Fibroblast of peridontal ligament (primary cell): ENCODE results near the gene USB1.

Experiments
- DNase-seq: peaks from one replicate; pipeline ENCODE4 v3.0.0-alpha.2; 2010; ENCODE audit errors: extremely low read depth

USB1 gene

DNA sequence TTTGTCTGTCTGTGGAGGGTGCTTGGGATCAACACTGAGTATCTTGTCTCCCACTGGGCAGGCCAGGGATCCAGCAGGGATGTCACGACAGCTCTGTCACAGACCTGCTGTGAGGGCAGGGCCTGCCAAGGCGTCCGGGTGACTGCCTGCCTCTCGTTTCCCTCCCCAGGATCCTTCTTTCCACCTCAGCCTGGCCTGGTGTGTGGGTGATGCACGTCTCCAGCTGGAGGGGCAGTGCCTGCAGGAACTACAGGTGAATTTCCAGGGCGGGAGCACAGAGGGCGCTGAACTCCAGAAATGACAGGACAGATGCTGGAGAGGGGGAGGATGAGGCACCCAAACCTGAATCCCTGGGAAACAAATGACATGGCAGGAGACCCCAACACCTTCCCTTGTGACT lies 17.6 kb downstream of the USB1 start:
- no peak for DNase-seq

DNA sequence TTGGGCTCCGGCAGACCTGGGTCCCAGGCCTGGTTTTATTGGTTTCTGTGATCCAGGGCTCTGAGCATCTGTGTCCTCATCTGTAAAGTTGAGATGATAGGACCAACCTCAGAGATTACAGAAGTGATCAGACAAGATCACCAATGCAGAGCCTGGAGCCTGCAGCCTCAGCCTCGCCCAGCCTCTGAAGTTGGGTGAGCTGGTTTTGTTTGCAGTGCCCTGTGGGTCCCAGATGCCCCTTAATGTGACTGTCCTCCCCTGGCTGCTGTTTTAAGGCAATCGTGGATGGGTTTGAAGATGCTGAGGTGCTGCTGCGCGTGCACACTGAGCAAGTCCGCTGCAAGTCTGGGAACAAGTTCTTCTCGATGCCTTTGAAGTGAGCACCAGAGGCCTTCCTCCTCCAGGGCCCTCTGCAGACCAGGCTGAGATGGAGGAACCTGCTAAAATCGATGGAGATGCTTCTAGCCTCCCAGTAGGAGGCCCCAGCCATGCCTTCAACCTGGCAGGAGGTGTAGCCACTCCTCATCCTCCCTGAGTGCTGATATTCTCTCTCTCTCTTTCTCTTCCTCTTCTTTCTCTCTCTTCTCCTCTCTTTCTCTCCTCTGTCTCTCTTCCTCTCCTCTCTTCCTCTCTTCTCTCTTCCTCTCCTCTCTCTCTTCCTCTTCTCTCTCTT lies 18.8 kb downstream of the USB1 start:
- DNase-seq = no peak

DNA sequence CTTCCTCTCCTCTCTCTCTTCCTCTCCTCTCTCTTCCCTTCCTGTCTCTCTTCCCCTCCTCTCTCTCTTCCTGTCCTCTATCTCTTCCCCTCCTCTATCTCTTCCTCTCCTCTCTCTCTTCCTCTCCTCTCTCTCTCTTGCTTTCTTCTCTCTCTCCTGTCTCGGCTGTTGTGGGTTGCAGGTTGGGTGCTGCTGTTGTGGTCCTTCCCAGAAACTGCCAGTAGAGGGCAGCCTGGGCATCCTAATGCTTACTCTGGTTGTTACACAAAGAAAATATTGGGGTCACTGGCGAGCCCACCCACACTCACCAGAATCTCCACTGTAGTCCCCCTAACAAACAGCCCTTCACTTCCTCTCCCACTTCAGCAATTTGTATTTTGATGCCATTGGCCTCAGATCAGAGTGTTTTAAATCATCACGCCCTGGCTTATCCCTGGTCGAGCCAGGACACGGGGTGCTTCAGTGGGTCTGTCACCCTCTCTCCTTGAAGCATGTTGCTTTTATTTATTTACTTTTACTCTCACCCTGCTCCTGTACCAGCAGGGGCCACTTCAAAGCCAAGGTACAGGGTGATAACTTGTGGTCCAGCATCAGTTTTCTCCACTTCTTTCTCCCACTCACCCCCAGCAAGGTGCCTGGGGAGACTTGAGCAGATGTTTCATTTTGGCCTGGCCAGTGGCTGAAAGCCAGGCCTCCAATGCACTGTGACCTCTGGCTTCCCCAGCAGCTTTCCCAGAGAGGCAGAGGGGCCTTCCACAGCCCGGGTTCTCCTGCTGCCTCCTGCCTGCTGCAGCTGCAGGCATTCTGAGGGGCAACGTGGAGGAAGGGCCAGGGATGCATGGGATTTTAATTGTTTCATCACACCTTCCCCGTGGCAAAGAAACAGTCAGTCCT lies 19.7 kb downstream of the USB1 start:
- peak; percentile 52 for DNase-seq

DNA sequence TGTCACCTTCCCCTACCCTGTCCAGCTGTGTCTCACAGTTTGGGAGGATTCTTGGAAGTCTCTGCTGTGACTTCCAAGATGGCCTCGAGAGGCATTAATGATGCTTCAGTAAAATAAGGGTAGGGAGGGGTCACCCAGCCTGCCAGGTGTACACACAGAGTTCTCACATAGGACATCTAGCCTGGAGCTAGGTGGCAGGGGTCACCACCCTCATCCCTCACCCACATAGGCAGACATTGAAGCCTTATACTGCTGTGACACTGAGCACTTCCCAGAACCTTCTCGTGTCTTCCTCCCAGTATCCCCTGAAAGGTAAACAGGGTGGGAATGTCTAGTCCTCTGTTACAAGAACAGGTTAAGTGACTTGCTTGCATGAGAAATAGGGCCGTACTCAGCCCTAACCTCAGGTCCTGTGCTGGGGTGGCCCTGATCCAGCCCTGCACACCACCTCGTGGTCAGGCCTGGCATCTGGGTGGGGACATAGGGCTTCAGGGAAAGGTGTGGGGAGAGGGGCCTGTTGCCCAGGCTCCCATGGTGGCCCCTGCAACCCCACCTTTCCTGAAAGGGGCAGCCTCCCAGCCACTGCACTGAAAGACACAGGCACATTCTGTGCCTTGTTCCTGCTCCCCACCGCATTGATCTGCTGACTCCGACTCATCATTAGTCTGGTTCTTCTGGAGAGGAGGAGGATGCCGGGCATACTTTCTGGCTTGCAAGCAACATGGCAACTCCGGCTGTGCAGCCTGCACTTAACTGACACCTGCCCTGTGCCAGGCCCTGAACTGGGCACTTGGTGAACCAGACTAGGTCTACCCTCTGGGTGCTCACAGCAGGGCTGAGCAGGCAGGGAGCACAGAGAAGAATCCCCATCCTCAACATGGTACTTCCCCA lies 20.7 kb downstream of the USB1 start:
- DNase-seq = peak; percentile 66

DNA sequence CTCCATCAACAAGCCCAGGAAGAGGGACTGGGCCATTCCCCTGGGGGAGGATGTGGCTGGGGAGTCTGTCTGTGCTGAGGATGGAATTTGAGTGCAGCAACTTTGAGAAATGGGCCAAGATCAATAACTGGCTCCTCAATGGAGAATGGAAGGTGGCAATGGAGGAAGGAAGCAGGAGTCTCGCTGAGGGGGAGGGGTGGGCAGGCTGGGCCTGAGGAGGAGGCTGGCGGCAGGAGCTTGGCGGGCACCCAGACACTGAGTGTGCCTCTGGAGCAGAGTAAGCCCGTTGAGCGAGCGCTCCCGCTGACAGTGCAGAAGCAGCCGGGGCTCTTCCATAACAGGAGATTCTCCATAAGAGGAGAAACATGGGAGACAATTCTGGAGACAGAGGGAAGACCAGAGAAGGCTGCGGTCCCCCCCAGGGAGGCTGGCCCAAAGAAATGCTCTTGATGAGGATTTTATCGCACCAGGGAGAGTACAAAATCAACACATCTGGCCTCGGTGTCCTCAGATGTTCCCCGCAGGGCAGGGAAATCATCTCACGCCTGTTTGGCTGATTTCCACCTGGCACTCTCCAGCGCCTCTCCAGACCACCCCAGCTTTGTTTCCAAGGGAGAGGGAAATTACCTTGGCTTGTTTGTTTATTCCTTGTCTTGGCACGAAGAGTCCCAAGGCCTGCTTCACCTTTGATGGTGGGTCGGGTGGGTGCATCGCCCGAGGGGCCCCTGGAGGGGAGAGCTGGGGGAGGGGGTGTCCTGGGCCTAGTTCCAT lies 21.6 kb downstream of the USB1 start:
- DNase-seq = peak; percentile 68

DNA sequence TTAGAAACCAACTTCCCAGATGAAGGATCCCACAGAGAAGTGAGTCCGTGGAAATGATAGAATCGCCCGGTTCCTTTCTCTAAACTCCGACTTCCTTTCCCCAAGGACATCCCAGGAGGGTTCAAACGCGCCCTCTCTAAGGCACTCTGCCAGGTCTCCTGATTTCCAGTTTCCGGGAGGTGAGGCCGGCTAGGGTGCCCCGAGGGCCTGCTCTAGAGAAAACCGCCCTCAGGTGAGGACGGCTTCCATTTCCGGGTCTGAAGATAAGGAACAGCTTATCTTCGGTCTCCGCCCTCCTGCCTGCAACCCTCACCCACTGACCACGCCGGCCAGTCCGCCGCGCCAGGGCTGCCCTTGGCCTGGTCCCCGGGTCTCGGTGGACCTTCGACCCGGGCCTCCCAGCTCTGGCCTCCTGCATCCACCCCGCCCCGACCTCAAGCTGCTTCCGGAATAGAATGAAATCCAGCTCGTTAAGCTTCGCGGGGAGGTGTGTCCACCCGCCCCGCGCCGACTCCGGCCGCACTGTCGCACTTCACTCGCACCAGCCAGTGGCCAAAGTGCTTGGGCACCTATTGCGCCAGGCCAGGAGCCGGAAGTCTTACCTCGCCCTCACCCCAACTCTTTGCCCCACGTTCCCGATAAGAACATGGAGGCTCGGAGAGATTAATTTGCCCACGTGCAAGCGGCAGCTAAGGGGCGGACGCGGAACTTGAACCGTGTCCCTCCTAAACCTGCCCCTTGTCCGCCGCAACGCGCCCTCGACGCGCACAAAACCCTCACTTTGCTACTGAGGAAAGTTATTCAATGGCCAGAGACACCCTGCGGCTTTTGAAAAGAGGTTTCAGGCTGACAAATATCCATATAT lies 23.5 kb downstream of the USB1 start:
- no peak for DNase-seq

DNA sequence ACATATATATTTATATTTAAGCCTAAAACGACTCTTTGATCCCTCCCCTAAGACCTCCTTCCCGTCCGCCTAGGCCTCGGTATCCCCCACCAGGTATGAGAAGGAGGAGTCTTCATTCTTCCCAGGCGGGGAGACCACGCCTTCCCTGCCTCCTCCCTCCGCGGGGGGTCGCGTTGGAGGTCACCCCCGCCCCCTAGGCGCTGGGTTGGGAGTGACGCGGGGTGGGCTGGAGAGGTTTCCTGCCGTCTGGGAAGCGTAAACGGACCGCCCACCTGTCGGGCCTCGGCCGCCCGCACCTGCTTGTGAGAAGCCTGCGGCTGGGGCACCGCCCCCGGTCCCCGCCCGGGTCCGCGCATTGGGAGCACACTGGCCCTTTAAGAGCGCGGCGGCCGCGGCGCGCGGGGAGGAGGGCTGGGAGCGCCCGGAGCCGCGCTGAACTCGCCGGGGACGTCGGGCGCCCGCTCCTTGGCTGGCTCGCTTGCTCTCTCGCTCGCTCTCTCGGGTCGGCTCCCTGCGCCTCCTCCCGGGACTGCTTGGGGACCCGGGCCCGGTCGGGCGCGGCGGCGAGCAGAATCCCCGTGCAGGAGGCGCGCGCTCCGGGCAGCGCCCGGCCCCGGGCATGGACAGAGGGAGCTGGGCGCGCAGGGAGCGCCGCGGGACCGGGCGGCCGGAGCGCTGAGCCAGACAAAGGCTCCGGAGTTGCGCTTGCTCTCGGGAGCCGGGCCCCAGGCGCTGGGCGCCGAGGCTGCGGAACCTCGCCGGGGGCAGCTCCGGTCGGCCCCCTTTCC lies 24.3 kb downstream of the USB1 start, which contains the start of gene MMP15:
MMP15 (plus strand) TSS at position 404 of the 788 bp plus-strand sequence. CDS start 597 bp downstream, outside the sequence.
- DNase-seq = peak; percentile 38

DNA sequence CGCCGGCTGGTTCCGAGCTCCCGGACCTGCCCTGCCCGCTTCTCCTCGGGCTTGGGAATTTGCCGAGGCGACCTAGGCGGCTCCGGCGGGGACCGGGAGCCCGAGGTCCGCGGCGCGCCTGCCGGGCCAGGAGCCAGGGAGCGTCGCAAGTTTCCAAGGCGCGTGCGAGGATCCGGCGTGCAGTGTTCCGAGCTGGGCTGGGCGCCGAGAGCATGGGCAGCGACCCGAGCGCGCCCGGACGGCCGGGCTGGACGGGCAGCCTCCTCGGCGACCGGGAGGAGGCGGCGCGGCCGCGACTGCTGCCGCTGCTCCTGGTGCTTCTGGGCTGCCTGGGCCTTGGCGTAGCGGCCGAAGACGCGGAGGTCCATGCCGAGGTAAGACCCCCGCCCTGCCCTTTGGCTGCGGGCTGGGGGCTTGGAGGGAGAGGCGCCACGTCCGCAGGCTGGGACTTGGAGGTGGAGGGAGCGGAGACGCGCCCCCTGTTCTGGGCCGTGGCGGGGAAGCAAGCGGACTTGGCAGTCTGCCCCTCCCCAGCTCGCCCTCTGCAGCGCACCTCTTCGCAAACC lies 25.0 kb downstream of the USB1 start:
- DNase-seq = peak; percentile 33

DNA sequence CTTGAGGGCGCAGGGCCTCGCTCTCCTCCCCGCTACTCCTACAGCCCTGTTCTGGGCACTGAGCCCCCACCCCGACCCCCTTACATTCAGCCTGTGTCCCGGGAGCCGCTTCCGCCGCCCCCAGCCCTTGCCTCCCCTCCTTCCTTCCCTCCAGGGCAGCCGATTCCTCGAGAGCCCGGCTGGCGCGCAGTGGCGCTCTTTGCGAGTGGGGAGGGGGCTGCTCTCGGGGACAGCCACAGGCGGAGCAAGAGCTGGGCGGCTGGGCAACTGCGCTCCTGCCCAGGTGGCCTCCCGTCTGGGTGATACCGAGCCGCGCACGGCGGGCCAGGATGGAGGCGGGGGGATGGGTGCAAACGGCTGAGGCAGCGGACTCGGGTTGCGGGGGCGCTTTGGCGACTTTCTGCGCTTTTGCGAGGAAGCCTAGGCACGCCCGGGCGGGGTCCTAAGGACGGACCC lies 25.5 kb downstream of the USB1 start:
- no peak for DNase-seq

DNA sequence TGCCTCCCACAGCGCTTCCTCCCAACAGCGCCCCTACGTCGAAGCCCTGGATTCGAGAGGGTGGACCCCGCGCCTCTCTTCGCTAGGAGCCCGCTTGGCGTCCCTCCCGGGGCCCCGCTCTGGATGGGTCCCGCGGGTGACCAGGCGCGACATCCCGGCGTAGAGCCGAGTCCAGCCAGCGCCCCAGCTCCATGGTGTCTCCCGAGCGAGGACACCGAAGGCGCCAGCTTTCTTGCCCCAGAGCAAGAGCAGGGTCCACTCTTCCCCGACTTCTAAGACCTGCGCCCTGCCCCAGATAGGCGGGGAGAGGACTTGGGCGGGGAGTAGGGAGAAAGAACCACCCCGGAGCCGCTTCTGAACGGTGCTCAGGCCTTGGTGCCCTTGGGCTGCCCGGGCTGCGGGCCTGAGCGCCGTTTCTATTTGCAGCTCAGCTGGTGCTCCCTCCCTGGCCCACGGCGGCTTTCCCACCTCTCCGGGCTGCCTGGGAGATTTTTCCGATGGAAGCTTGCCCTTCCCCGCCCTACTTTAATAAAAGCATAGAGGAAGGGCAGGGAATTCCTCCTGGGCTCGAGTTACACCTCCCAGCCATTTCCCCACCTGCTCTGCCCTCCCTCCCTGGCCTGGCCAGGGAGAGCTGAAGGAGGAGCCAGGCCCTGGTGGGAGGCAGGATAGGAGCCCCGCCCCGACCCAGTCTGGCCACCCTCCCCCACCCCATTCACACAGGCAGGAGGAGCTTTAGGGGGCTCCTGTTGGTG lies 26.1 kb downstream of the USB1 start:
- DNase-seq = peak; percentile 5

DNA sequence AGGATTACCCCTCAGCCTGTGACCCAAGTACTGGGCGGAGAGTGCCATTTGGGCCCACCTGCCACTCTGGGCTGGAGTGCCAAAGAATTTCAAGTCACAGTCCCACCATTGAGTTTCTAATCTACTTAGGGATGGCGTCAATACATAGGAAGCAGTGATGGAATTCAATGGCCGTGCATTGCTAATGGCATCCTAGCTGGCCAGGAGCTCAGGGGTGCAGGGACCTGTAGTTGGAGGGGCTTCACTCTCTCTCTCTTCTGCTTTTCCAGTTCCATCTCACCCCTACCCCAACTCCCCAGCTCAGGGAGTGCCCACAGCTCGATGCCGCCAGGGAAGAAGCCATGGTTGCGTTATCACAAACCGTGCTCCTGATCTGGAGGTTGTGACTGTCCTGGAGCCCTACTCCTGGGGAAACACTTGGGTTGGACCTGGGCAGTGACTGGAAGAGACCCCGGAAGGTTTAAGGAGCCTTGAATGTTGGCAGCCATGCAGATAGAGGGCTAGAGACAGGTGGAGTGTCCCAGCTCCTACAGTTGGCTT lies 26.8 kb downstream of the USB1 start:
- DNase-seq = no peak

DNA sequence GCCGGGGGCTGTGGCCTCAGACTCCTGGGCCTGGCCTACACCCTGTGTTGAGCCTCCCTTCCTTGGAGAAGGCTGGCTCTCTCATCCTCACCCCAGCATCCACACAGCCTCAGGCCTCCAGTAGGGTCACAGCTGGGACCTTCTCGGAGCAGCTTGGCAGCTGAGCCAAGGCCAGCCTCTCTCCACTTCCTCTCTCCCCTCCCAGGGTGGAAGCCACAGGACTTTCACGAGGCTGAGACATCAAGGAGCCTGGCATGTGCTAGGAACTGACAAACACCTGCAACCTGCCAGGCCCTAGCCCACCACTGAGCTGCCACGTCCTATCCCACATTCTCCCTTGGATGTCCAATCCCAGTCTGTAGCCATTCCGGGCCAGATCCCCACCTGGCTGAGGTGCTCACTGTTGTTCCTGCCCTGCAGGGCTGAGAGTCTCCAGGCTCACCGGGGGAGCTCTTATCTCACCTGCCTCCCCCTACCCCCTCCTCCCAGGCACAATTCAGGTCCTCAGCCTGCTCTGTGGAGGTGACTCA lies 27.4 kb downstream of the USB1 start:
- no peak for DNase-seq

DNA sequence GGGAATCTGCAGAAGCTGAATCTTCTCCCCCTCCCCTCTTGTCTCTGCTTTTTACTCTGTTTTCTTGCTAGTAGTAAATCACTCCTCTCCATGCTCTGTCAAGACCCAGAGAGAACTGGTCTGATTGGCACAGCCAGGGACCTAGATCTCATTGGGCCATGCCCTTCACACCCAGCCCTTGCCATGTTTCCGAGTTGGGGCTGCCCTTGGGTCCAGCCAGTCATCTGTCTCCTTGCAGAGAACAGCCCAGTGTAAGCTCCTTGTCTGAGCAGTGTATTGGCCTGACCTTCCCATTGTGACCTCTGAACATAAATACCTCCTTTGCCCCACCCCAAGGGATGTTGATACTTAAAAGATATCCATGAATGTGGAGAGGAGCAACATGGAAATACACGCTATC lies 28.2 kb downstream of the USB1 start:
- no peak for DNase-seq

DNA sequence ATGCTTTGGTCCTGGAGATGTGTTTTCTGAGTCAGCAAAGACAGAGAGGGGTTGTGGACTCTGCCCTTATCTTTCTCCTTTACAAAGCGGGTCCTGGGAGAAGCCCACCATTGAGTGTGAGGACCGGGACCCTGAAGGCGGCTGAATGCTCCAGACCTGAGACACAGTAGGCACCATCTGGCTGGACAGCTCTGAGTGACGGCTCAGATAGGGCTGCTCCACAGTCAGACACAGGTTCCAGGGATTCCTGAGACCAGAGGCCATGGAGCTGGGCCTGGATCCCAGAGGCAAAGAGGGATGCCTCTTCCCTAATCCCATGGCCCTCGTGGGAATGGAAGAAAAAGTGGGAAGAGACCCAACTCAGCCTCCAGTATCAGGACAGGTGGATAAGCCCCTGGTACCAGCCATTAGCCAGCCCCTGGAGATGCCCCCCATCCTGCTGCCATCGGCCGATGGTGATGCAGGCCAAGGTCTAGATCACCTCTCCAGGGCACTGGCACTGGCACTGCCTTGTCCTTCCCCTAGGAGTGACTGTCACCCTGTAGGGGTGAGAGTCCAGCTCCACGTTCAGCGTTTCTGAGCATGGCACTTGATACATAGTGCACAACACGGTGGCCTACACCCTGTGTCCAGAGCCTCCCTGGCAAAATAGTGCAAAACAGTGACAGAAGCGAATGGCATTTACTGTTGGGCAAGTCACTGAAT lies 29.1 kb downstream of the USB1 start:
- DNase-seq = no peak

DNA sequence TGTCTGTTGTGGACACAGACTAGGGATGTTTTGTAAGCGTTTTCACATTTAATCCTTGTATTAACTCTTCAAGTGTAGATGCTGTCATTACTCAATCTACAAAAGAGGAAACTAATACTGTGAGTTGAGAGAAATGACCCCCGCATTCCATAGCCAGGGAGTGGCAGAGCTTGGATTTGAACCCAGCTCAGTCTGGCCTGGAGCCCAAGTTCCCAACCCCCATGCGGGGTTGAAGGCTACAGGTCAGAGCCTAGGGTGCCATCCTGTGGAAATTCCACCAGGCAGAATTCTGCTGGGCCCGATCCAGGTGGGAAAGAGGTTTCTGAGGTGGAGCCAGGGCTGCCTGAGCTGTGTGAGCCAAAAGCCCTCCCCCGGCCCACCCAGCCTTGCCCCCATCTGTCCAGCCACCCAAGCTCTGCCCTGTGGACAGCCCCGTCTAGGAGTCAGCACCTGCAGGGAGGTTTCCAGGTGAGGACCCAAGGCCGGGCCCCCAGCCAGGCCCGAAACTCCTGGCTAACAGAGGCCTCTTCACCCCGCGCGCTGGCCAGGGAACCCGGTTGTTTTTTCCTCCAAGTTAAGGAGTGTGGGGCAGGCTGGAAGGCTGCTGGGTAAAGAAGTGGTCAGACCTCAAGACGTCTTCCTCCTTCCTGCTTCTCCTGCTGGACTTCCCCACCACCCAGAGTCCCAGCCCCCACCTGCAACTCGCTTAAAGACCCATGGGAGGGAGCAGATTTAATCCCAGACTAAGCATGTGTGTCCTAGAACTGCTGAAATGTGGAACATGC lies 30.0 kb downstream of the USB1 start:
- no peak for DNase-seq

DNA sequence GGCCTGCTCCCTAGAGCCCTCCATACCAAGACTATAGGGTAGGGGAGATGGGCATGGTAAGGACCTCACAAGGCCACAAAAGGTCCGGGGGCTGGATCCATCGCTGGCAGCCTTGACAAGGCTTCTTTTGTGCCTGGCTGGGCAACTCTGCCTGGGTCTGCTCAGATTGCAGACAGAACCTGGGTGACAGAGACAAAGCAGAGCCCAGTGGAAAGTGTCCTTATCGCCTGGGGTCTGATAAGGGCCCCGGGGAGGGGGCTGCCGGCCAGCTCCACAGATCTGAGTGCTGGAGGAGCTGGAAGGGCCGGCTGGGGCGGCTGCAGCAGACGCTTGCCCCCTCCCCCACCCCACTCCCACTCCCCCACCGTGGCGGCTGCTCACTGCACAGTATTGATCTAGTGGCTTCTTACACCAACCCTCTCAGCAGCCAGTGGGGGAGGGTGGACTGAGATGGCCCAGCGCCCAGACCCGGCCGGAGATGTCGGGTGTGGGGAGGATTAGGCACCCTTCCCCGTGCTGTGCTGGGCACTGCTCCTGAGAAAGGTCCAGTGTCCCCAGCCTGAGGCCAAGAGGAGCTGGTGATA lies 31.6 kb downstream of the USB1 start:
- DNase-seq = no peak
